ENCODE measurements around the gene SMCO2. TPM values are rescaled to one million over a fixed set of nuclear protein-coding genes. Genes with fewer than 3 reads are reported as not detected.

SMCO2 gene
- total and polyA plus RNA-seq, 2 of the 13 experiments (the other 11 are each of a cell fraction or from before 2014, with no cell fraction given): 0.15 TPM; not detected in 1

GRCh38 chr12:27549801-27550652 lies 103.5 kb downstream of the SMCO2 start (continued):
- TF ChIP-seq, protein P1, sequence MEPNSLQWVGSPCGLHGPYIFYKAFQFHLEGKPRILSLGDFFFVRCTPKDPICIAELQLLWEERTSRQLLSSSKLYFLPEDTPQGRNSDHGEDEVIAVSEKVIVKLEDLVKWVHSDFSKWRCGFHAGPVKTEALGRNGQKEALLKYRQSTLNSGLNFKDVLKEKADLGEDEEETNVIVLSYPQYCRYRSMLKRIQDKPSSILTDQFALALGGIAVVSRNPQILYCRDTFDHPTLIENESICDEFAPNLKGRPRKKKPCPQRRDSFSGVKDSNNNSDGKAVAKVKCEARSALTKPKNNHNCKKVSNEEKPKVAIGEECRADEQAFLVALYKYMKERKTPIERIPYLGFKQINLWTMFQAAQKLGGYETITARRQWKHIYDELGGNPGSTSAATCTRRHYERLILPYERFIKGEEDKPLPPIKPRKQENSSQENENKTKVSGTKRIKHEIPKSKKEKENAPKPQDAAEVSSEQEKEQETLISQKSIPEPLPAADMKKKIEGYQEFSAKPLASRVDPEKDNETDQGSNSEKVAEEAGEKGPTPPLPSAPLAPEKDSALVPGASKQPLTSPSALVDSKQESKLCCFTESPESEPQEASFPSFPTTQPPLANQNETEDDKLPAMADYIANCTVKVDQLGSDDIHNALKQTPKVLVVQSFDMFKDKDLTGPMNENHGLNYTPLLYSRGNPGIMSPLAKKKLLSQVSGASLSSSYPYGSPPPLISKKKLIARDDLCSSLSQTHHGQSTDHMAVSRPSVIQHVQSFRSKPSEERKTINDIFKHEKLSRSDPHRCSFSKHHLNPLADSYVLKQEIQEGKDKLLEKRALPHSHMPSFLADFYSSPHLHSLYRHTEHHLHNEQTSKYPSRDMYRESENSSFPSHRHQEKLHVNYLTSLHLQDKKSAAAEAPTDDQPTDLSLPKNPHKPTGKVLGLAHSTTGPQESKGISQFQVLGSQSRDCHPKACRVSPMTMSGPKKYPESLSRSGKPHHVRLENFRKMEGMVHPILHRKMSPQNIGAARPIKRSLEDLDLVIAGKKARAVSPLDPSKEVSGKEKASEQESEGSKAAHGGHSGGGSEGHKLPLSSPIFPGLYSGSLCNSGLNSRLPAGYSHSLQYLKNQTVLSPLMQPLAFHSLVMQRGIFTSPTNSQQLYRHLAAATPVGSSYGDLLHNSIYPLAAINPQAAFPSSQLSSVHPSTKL (CRISPR knock-in tag; IDR thresholded peaks at IDR 0.05): peak; percentile 99
- TF ChIP-seq, protein P2, sequence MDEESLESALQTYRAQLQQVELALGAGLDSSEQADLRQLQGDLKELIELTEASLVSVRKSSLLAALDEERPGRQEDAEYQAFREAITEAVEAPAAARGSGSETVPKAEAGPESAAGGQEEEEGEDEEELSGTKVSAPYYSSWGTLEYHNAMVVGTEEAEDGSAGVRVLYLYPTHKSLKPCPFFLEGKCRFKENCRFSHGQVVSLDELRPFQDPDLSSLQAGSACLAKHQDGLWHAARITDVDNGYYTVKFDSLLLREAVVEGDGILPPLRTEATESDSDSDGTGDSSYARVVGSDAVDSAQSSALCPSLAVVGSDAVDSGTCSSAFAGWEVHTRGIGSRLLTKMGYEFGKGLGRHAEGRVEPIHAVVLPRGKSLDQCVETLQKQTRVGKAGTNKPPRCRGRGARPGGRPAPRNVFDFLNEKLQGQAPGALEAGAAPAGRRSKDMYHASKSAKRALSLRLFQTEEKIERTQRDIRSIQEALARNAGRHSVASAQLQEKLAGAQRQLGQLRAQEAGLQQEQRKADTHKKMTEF (CRISPR knock-in tag; IDR thresholded peaks at IDR 0.05): peak; percentile 97
- TF ChIP-seq ZXDC (CRISPR knock-in tag; IDR thresholded peaks at IDR 0.05) (no peak), ZBTB14 (CRISPR knock-in tag; IDR thresholded peaks at IDR 0.05) (no peak), ZNF101 (CRISPR knock-in tag; IDR thresholded peaks at IDR 0.05; ENCODE audit: borderline replicate concordance, low read depth) (no peak), LBX2 (CRISPR knock-in tag; IDR thresholded peaks at IDR 0.05; ENCODE audit: borderline replicate concordance) (no peak), ZNF34 (CRISPR knock-in tag; IDR thresholded peaks at IDR 0.05; ENCODE audit: borderline replicate concordance) (peak; percentile 69; the same call in 1 of the 2 replicates), SP5 (CRISPR knock-in tag; IDR thresholded peaks at IDR 0.05; ENCODE audit: borderline replicate concordance, low read depth) (peak; percentile 99), SETDB1 (CRISPR knock-in tag; IDR thresholded peaks at IDR 0.05; ENCODE audit: borderline replicate concordance) (no peak), CREM (IDR thresholded peaks at IDR 0.05) (peak; percentile 70), CREM (CRISPR knock-in tag; IDR thresholded peaks at IDR 0.05) (no peak), SIN3A (IDR thresholded peaks at IDR 0.05; ENCODE audit: borderline replicate concordance, low read depth, low read length) (peak; percentile 34; the same call in 1 of the 2 replicates), ZNF256 (CRISPR knock-in tag; conservative IDR thresholded peaks at IDR 0.05) (no peak), ZFP36L1 (CRISPR knock-in tag; IDR thresholded peaks at IDR 0.05) (peak; percentile 81; the same call in 1 of the 2 replicates), PRPF4 (IDR thresholded peaks at IDR 0.05; ENCODE audit: low read depth, low read length, poor library complexity, severe bottlenecking) (no peak)

All from HepG2 (cell line).